Measurements from ENCODE around the gene IFNA7.
"Not testable (repeated sequence)": the region's sequence is repeated elsewhere in the genome, so short reads cannot be mapped to it uniquely, and the experiment has no call there.

Gene IFNA7

GRCh38 chr9:21205204-21205603 lies 3.2 kb upstream of the IFNA7 start:
- DNase-seq, result no peak
- TF ChIP-seq GATA1 (IDR thresholded peaks at IDR 0.05; ENCODE audit: low read depth, low read length) (no peak), POLR2A (IDR thresholded peaks at IDR 0.05; ENCODE audit: low read length) (no peak)

- DNase-seq, result peak; percentile 5 to 10
These were observed 6.9 kb downstream of the IFNA7 start for GRCh38 chr9:21194867-21195776.

DNA sequence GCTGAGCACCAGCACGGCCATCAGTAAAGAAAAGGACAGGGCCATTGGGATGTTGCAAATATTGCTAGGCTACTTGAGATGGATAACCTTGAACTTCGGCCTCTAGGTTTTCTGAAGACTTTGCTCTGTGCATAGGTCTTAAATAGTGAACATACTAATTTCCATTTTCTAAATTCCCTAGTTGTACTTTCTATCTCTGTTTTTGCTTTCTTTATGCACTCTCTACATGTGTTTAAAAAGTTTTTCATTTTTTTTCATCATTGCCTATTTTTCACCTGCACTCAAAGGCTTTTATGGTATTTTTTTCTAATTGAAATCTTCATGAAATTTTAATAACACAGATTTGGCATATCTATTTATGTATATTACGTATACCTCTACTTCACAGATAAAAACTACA lies 14.5 kb downstream of the IFNA7 start, which contains the start of gene IFNA4:
TSS of gene IFNA4 (minus strand) at position 101 of the 400 bp plus-strand sequence. CDS start at position 45, 56 bp downstream.
- not testable (repeated sequence) for DNase-seq

GRCh38 chr9:21182810-21183736 lies 18.9 kb downstream of the IFNA7 start:
- DNase-seq, result peak; percentile 18 to 39

DNA sequence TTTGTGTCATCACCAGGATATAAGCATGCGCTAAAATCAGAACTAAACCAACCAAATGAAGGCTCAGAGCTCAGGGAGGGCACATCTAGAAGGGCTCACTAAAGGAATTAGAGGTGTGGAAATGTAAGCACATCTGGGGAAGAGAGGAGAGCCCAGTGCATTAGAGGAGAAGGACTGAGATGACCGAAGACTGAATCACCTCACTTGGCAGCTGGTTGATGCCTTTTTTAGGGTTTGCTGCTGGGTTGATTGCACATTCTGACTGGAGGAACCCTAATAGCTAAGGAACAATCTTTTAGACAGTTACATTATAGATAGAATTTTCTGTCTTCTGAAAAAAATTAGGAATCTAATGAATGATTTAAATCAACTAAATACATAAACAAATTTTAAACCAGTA lies 27.3 kb downstream of the IFNA7 start:
- no peak for DNase-seq
- TF ChIP-seq GATA1 (IDR thresholded peaks at IDR 0.05; ENCODE audit: low read depth, low read length) (no peak), POLR2A (IDR thresholded peaks at IDR 0.05; ENCODE audit: low read length) (no peak)

DNA sequence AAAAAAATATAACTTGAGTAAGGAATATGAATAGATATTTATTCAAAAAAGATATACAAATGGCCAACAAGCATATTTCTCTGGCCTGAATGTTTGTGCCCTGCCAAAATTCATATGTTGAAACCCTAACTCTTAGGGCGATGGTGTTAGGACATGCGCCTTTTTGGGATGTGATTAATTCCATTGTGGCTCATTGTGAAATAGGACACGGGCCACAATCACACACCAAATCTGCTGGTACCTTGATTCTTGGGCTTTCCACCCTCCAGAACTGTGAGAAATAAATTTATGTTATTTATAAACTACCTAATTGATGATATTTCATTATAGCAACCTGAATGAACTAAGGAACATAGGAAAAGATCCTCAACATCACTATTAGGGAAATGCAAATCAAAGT lies 29.8 kb downstream of the IFNA7 start:
- no peak for TF ChIP-seq GATA1 (IDR thresholded peaks at IDR 0.05; ENCODE audit: low read depth, low read length)
- no peak for TF ChIP-seq POLR2A (IDR thresholded peaks at IDR 0.05; ENCODE audit: low read length)
- DNase-seq, result no peak

DNA sequence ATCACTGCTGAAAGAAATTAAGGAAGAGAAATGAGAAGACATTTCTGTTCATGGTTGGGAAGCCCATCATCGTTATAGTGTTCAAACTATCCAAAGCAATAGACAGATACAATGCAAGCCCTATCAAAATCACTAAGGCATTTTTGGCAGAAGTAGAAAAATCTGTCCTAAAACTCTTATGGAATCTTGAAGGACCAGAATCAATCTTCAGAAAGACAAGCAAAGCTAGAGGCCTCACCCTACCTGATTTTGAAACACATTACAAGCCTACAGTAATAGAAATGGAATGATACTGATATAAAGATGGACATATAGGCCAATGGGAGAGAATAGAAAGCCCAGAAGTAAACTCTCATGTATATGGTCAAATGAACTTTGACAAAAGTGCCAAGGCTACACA lies 30.7 kb downstream of the IFNA7 start:
- DNase-seq, result no peak
- no peak for TF ChIP-seq POLR2A (IDR thresholded peaks at IDR 0.05; ENCODE audit: low read length)
- TF ChIP-seq GATA1 (IDR thresholded peaks at IDR 0.05; ENCODE audit: low read depth, low read length), result no peak

DNA sequence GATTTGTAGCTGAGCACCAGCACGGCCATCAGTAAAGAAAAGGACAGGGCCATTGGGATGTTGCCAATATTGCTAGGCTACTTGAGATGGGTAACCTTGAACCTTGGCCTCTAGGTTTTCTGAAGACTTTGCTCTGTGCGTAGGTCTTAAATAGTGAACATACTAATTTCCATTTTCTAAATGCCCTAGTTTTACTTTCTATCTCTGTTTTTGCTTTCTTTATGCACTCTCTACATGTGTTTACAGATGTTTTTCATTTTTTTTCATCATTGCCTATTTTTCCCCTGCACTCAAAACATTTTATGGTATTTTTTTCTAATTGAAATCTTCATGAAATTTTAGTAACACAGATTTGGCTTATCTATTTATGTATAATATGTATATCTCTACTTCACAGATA lies 35.4 kb downstream of the IFNA7 start, which contains the start of gene IFNA21:
TSS of gene IFNA21 (minus strand) at position 101 of the 400 bp plus-strand sequence. CDS start at position 53, 48 bp downstream.
- not testable (repeated sequence) for DNase-seq

- no peak for DNase-seq
- TF ChIP-seq POLR2A (IDR thresholded peaks at IDR 0.05; ENCODE audit: low read length), result no peak
- no peak for TF ChIP-seq GATA1 (IDR thresholded peaks at IDR 0.05; ENCODE audit: low read depth, low read length)
These were observed 36.5 kb downstream of the IFNA7 start for GRCh38 chr9:21165516-21165915.

DNA sequence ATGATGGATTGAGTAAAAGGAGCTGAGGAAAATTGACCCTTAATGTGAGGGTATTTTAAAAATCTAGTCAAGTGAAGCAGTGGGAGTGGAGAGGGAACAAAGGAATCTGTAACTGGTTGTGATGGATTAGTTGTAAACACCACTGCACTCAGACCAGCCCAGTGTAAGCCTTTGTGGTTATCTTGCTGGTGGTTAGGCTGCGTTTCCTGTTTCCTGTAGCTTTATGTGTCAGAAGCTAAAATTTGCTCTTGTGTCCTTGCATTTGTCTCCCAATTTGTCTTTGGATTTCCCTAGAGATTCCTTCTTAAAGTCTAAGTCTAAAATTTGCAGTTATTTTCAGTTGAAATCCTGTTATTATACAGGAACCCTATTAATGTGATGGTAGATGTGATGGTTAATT lies 41.8 kb downstream of the IFNA7 start:
- TF ChIP-seq POLR2A (IDR thresholded peaks at IDR 0.05; ENCODE audit: low read length), result no peak
- no peak for TF ChIP-seq GATA1 (IDR thresholded peaks at IDR 0.05; ENCODE audit: low read depth, low read length)
- DNase-seq, result no peak

- TF ChIP-seq GATA1 (IDR thresholded peaks at IDR 0.05; ENCODE audit: low read depth, low read length) (no peak), POLR2A (IDR thresholded peaks at IDR 0.05; ENCODE audit: low read length) (no peak)
- DNase-seq, result no peak
These were observed 46.5 kb downstream of the IFNA7 start for GRCh38 chr9:21155501-21155900.

GRCh38 chr9:21154018-21154608 lies 47.9 kb downstream of the IFNA7 start:
- TF ChIP-seq GATA1 (IDR thresholded peaks at IDR 0.05; ENCODE audit: low read depth, low read length) (no peak), POLR2A (IDR thresholded peaks at IDR 0.05; ENCODE audit: low read length) (no peak)
- DNase-seq, result peak in 1 of 2 experiments; percentile 7

DNA sequence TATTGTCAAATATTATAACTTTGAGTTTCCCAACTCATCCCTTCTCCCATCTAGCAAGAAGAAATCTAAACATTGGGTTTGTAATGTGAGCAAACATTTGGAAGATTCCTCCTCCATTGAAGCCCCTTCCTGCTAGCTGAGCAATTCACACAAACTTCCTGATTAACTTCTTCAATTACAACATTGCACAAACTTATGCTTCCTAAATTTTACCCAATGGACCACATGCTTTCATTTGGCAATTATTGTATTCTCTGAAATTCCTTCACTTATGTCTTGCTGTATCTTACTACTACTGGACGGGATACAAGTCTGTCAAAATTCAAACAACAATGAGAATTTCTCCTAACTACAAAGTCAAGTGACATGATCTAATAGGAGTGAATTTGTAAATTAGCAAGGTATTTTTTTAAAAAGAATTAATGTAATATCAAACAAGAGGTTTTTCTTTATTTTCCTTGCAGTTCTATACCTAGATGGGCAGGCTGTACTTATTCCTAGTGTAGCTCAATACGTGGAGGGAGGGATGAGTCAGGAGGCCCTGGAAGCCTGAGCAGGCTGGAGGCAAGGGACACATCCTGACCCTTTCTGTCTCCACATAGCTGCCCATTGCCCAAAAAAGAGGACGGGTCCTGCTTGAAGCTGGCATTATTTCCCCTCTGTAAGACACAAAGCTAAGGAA lies 48.5 kb downstream of the IFNA7 start:
- DNase-seq, result no peak
- TF ChIP-seq GATA1 (IDR thresholded peaks at IDR 0.05; ENCODE audit: low read depth, low read length), result no peak
- no peak for TF ChIP-seq POLR2A (IDR thresholded peaks at IDR 0.05; ENCODE audit: low read length)

All from erythroblast (primary cell).